Fibroblast of villous mesenchyme (primary cell): Measurements from ENCODE around the gene HTR1B. TPM values are rescaled to one million over a fixed set of nuclear protein-coding genes. Genes with fewer than 3 reads are reported as not detected.
A peak's percentile ranks its signal among the peaks of the same experiment; 100 is the strongest.

Source experiments
- DNase-seq: peaks from one replicate; pipeline ENCODE4 v3.0.0-alpha.2; 2010; ENCODE audit warnings: low read depth
- H3K4me3 ChIP-seq: 2 replicates; pipeline ENCODE4 v1.5.1; 2011; ENCODE audit warnings: low read depth, mild to moderate bottlenecking, low read length
- CTCF ChIP-seq: IDR thresholded peaks from 2 replicates; pipeline ENCODE4 v1.5.1; 2012; ENCODE audit warnings: low read depth, mild to moderate bottlenecking, low read length; ENCODE audit not compliant: insufficient read depth
- total RNA-seq: library from RNA; depleted of rRNA; stranded (reverse); fragments of >200 nt; gene quantifications from 2 replicates; pipeline ENCODE4 v1.2.3, GENCODE V29; 2012

The HTR1B gene
- total RNA-seq, 1 donor: 8.2 TPM

GRCh38 chr6:77425216-77425615 is 38.1 kb downstream of the HTR1B start:
- H3K4me3 ChIP-seq: no peak overlapping the region
- no peak for DNase-seq
- no peak for TF ChIP-seq CTCF

- H3K4me3 ChIP-seq: no peak overlapping the region
- TF ChIP-seq CTCF: no peak
- DNase-seq: peak; percentile 14
Observed at GRCh38 chr6:77424761-77425160, 38.5 kb downstream of the HTR1B start.

- no peak for TF ChIP-seq CTCF
- DNase-seq: no peak
Observed at GRCh38 chr6:77416839-77417238, 46.5 kb downstream of the HTR1B start.

GRCh38 chr6:77415706-77416105 is 47.6 kb downstream of the HTR1B start:
- H3K4me3 ChIP-seq: no peak overlapping the region
- no peak for DNase-seq
- no peak for TF ChIP-seq CTCF

More at GRCh38 chr6:77416839-77417238, 46.5 kb downstream of the HTR1B start:
- H3K4me3 ChIP-seq: no peak overlapping the region

Other genes starting within 250 kb of the HTR1B start
- gene MEI4, start 189.5 kb upstream of the HTR1B start, total RNA-seq: under 0.01 TPM in 1 of 2 replicates, not detected in the other